GM21717 (cell line): ENCODE data around the gene GAL3ST1.
"Not testable (repeated sequence)": the region's sequence is repeated elsewhere in the genome, so short reads cannot be mapped to it uniquely, and the experiment has no call there.

Experiments used
- ATAC-seq: cut with Tn5 transposase; IDR thresholded peaks from one replicate; pipeline ENCODE4 v1.9.1; 2021; ENCODE audit warnings: mild to moderate bottlenecking, moderate library complexity; ENCODE audit not compliant: unreplicated experiment

Gene GAL3ST1

GRCh38 chr22:30596886-30597285 lies 22.4 kb upstream of the GAL3ST1 start:
- ATAC-seq: no peak

- no peak for ATAC-seq
Observed at GRCh38 chr22:30596199-30596598, 21.7 kb upstream of the GAL3ST1 start.

DNA sequence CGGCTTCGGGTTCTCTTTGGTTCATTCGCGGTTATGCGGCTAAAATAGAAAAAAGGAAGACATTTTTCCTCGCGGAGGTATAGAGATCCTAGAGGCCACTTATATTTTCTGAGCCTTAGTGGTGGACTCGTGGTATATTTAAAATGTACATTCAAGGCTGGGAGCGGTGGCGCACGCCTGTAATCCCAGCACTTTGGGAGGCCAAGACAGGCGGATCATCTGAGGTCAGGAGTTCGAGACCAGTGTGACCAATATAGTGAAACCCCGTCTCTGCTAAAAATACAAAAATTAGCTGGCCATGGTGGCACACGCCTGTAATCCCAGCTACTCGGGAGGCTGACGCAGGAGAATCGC lies 17.9 kb upstream of the GAL3ST1 start:
- ATAC-seq: not testable (repeated sequence)

- peak; percentile 82 for ATAC-seq
Observed at GRCh38 chr22:30591588-30592359, 17.3 kb upstream of the GAL3ST1 start, which contains the start of gene PES1. Gene PES1 (minus strand): TSS chr22:30591910. CDS start chr22:30591833, 77 bp downstream.

DNA sequence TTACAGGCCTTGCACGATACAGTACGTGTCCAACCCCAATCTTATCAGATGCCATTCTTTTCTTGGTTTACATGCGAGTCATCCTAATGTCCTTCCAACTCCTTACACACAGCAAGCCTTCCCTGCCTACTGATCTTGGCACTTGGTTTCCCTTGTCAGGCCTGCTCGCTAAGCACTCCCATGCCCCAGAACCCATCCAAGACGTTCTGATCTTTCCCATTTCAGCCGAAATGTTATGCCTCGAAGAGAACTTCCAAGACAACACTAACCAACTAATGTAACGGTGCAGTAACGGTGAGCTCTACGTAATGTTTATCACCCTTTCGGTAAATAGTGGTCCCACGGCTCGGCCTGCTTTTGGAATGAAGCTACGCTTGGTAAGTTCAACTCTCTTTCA lies 16.7 kb upstream of the GAL3ST1 start:
- ATAC-seq: no peak

DNA sequence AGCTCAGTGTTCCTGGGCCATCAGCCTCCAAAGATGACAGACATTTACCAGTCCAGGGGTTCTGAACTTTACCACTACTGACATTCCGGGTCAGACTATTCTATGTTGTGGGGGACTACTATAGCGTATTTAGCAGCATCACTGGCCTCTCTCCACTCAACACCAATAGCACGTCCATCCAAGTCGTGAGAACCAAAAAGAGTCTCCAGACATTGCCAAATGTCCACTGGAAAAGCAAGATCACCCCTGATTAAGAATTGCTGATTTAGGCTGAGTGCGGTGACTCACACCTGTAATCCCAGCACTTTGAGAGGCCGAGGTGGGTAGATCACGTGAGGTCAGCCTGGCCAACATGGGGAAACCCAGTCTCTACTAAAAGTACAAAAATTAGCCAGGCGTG lies 11.9 kb upstream of the GAL3ST1 start:
- no peak for ATAC-seq

- ATAC-seq: no peak
Observed at GRCh38 chr22:30584441-30584840, 10.0 kb upstream of the GAL3ST1 start.

- no peak for ATAC-seq
Observed at GRCh38 chr22:30582788-30583545, 8.5 kb upstream of the GAL3ST1 start.

DNA sequence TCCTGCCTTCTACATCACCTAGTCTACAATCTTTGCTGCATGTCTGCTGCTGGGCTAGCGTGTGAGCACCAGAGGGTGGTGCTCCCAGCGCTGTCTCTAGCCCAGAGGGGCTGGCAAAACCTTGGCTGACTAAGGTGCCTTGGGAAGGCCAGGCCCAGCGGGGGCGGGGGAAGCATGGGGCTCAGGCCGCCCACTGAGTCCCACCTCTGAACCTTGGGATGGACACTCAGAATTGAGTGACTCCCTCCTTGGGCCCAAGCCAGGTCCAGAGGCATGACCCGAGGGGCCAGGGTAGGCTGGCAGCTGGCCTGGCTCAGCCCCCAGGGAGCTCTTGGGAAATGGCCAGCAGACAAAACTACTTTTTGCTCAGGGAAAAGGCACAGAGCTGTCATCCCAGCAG lies 7.6 kb upstream of the GAL3ST1 start:
- ATAC-seq: no peak

- no peak for ATAC-seq
Observed at GRCh38 chr22:30580896-30581295, 6.4 kb upstream of the GAL3ST1 start.

DNA sequence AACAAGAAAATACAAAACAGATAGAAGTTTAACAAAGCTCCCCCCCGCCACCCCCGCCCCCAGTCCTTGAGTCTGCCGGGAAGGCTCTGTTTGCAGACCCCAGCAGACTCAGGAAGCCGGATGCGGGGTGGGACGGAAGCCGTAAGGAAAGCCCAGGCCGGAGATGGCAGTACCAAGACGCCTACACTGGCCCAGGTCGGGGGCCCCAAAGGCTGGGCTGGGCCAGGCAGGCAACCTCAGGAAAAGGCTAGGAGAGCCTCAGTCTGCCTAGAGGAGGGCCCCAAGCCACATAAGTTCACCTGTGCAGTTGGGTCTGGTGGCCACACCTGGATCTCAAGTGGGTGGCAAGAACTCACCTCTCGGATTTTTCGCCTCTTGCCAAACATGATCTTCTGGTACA lies 4.0 kb upstream of the GAL3ST1 start:
- no peak for ATAC-seq

DNA sequence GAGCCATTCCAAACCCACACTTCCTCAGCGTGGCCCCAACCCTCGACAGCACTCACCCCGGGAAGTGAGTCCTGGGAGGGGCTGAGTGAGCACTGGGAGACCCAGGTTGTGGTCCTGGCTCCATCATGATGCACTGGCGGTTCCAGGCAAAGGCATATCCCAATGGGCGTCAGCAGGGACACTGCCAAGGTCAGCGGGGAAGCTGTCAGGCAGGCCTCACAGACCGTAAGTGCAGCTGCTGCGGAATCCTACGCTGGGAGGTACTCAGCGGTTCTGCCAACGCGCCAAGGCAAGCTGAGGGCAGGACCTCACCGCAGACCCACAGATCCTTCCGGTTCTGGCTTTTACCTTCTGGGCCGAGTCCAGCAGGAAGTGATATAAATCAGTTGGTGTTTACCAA lies 1.4 kb upstream of the GAL3ST1 start:
- ATAC-seq: no peak

- ATAC-seq: no peak
Observed at GRCh38 chr22:30574997-30575671, 669 bp upstream of the GAL3ST1 start.

GRCh38 chr22:30573594-30574094 lies 821 bp downstream of the GAL3ST1 start:
- no peak for ATAC-seq

- ATAC-seq: no peak
Observed at GRCh38 chr22:30572840-30573593, 1.4 kb downstream of the GAL3ST1 start.

DNA sequence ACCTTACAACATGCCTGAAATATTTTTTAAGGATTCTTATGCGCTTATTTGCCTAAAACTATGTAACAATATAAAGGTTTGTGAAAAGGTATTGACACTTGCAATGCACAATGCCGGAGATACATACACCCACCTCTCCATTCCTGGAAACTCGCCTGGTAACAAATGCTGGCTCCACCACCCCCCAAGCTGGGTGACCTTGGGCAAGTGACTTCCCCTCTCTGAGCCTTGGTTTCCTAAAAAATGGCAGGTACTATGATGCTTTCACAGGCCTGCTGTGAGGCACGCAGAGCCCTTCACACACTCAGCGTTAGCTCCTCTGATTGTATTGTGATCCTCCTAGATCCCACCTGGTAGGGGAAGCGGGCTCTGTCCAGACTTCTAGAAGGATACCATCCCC lies 2.3 kb downstream of the GAL3ST1 start:
- no peak for ATAC-seq

DNA sequence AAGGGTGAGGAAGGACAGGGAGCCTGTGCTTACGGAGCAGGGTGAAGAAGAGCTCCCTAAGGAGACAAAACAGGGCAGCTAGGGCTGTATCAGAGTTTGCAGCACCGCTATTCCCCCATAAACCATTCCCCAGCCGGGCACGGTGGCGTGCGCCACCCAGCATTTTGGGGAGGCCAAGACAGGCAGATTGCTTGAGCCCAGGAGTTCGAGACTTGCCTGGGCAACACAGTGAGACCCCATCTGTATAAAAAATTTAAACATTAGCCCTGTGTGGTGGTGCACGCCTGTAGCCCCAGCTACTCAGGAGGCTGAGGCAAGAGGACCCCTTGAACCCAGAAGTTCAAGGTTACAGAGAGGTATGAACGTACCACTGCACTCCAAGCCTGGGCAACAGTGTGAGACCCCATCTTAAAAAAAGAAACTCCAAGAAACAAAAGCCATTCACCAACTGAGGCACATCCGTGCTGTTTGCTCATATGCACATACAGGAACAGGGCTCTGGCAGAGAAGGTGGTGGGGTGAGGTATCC lies 4.7 kb downstream of the GAL3ST1 start:
- no peak for ATAC-seq

- no peak for ATAC-seq
Observed at GRCh38 chr22:30568137-30568805, 6.2 kb downstream of the GAL3ST1 start.

DNA sequence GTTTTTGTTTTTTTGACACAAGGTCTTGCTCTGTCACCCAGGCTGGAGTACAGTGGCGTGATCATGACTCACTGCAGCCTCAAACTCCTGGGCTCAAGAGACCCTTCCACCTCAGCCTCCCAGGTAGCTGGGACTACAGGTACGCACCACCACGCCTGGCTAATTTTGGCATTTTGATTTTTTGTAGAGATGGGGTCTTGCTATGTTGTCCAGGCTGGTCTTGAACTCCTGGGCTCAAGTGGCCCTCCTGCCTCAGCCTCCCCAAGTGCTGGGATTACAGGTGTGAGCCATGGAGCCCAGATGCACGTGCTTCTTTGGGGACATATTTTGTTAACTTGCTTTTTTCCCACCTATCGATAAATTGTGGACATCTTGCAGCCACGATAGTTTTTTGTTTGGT lies 7.2 kb downstream of the GAL3ST1 start:
- not testable (repeated sequence) for ATAC-seq

DNA sequence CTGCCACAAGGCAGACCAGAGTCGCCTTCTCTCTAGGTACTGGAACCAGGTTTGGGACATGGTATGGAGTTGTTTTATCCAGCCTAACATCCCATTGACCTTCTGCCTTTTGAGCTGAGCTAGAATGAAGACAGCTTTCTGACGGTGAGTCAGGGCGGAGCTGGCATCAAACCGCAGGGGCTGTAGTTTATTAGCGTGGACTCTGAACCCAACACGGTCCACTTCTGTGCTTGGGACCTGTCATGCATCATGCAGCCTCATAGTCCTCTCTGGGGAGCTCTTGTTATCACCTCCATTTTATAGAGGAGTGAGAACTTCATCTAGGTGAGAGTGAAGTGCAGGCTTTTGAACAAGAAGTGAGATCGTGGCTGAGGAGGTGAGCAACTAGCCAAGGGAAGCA lies 8.3 kb downstream of the GAL3ST1 start:
- no peak for ATAC-seq
